HepG2 (cell line): Measurements from ENCODE around the gene EDNRB. TPM values are rescaled to one million over a fixed set of nuclear protein-coding genes. Genes with fewer than 3 reads are reported as not detected.

Source experiments
- ATAC-seq: fragments of 200-7000 bp; cut with Tn5 transposase; 3 replicates; pipeline ENCODE4 v1.9.1; 2020; ENCODE audit warnings: mild to moderate bottlenecking, moderate library complexity
- BruUV-seq: library from RNA; stranded (reverse); fragments of 400-500 nt; replicated peaks from 2 replicates; lab custom pipeline; 2021; lab: Mats Ljungman, UMichigan
- CTCF ChIA-PET: fragments of 300-600 bp; formaldehyde crosslinking; extraction: SDS; loops from one replicate; lab custom pipeline; 2021; ENCODE audit warnings: low total read pairs, inconsistent platforms, low intra/inter-chr PET ratio; lab: Yijun Ruan, JAX
- POLR2A ChIA-PET: fragments of 350-600 bp; sonication (Branson Sonifier 250); formaldehyde crosslinking; loops from one replicate; lab custom pipeline; 2020; ENCODE audit warnings: antibody characterized with exemption, inconsistent platforms; lab: Yijun Ruan, JAX
- DNase-seq: peaks from one replicate; pipeline ENCODE4 v3.0.0-alpha.2; 2015; ENCODE audit warnings: low spot score
- FAIRE-seq: peaks from 3 replicates; lab custom pipeline; 2011; peaks lifted over from hg19 to GRCh38; lab: Jason Lieb, UNC
- H2AFZ ChIP-seq: one replicate; pipeline ENCODE4 v1.6.1; 2011; ENCODE audit warnings: low read length, inconsistent platforms
- H3K27ac ChIP-seq: fragments of 300-600 bp; 3 replicates; pipeline ENCODE4 v1.8.0; 2011; ENCODE audit warnings: mixed run types, mild to moderate bottlenecking, mixed read lengths, low read length, inconsistent platforms; ENCODE audit not compliant: insufficient read depth; ENCODE audit errors: extremely low read length
- H3K27me3 ChIP-seq, 2 experiments: fragments of 200-600 bp in 1 of 2; 2 replicates in 1 of 2; 3 replicates in 1 of 2; pipeline versions ENCODE4 v1.6.0 to v1.8.0; 2011; ENCODE audit warnings: low read length in 2 of 2, mild to moderate bottlenecking in 2 of 2, moderate library complexity in 2 of 2, inconsistent platforms in 1 of 2; ENCODE audit not compliant: insufficient read depth in 2 of 2, control insufficient read depth in 1 of 2
- H3K36me3 ChIP-seq, 2 experiments: fragments of 200-600 bp in 1 of 2; replicated peaks in 1 of 2; 2 replicates in 1 of 2; 3 replicates in 1 of 2; pipeline versions ENCODE4 v1.5.1 to v1.8.0; 2011; ENCODE audit warnings: low read length in 2 of 2, inconsistent platforms in 1 of 2; ENCODE audit not compliant: insufficient read depth in 2 of 2, control insufficient read depth in 1 of 2
- H3K4me1 ChIP-seq: 2 replicates; pipeline ENCODE4 v1.5.1; 2012; ENCODE audit warnings: low read length, inconsistent platforms; ENCODE audit not compliant: insufficient read depth
- H3K4me2 ChIP-seq: 2 replicates; pipeline ENCODE4 v1.6.0; 2011; ENCODE audit warnings: low read depth, low read length, inconsistent platforms
- H3K4me3 ChIP-seq, 3 experiments: fragments of 200-600 bp in 1 of 3; sonication (generic), shearing (Covaris generic) in 1 of 3; replicated peaks in 1 of 3; 2 replicates each; pipeline ENCODE4 v1.5.1; 2011 to 2016; ENCODE audit warnings: low read length in 3 of 3, inconsistent platforms in 2 of 3, low read depth in 2 of 3, mild to moderate bottlenecking in 2 of 3, control low read depth in 1 of 3, mixed read lengths in 1 of 3; ENCODE audit not compliant: insufficient read depth in 1 of 3
- H3K79me2 ChIP-seq: one replicate; pipeline ENCODE4 v1.6.1; 2011; ENCODE audit warnings: low read length, inconsistent platforms; ENCODE audit not compliant: insufficient read depth
- H3K9ac ChIP-seq: 2 replicates; pipeline ENCODE4 v1.6.0; 2011; ENCODE audit warnings: mild to moderate bottlenecking, low read depth, low read length, inconsistent platforms; ENCODE audit not compliant: insufficient read depth
- H3K9me3 ChIP-seq: 2 replicates; pipeline ENCODE4 v1.5.1; 2012; ENCODE audit warnings: mild to moderate bottlenecking, low read length
- H4K20me1 ChIP-seq: 2 replicates; pipeline ENCODE4 v1.6.0; 2011; ENCODE audit warnings: inconsistent platforms, mild to moderate bottlenecking, low read length, moderate library complexity; ENCODE audit not compliant: insufficient read depth
- BATF2 ChIP-seq: sonication (generic); formaldehyde crosslinking; IDR thresholded peaks from 2 replicates; pipeline ENCODE4 v1.8.0; 2022; ENCODE audit warnings: mild to moderate bottlenecking, missing genetic modification reagents, moderate library complexity
- MTA1 ChIP-seq: sonication (generic); formaldehyde crosslinking; IDR thresholded peaks from 2 replicates; pipeline ENCODE4 v1.4.0; 2020; ENCODE audit warnings: missing genetic modification reagents, mild to moderate bottlenecking, borderline replicate concordance
- NFE2 ChIP-seq: sonication (generic); formaldehyde crosslinking; IDR thresholded peaks from 2 replicates; pipeline ENCODE4 v1.4.0; 2020; ENCODE audit warnings: missing genetic modification reagents
- RBM39 ChIP-seq: fragments of 200-400 bp; formaldehyde crosslinking; IDR thresholded peaks from one replicate; pipeline ENCODE4 v1.6.1; 2018; ENCODE audit warnings: antibody characterized with exemption, mild to moderate bottlenecking, low read depth, low read length; ENCODE audit not compliant: poor library complexity, severe bottlenecking
- ZBTB21 ChIP-seq: sonication (generic); formaldehyde crosslinking; IDR thresholded peaks from 2 replicates; pipeline ENCODE4 v1.4.0; 2020; ENCODE audit warnings: missing genetic modification reagents
- ZKSCAN1 ChIP-seq: fragments of 150-350 bp; IDR thresholded peaks from 2 replicates; pipeline ENCODE4 v1.6.1; 2014; ENCODE audit warnings: low read length
- ZNF124 ChIP-seq: sonication (generic); formaldehyde crosslinking; IDR thresholded peaks from 2 replicates; pipeline ENCODE4 v1.4.0; 2020; ENCODE audit warnings: missing genetic modification reagents
- ZNF20 ChIP-seq: sonication (generic); formaldehyde crosslinking; IDR thresholded peaks from 2 replicates; pipeline ENCODE4 v1.4.0; 2020; ENCODE audit warnings: mild to moderate bottlenecking, moderate library complexity, missing genetic modification reagents
- ZNF263 ChIP-seq: sonication (generic); formaldehyde crosslinking; IDR thresholded peaks from 2 replicates; pipeline ENCODE4 v1.4.0; 2020; ENCODE audit warnings: missing genetic modification reagents
- ZNF781 ChIP-seq: sonication (generic); formaldehyde crosslinking; IDR thresholded peaks from 2 replicates; pipeline ENCODE4 v1.5.1; 2020; ENCODE audit warnings: borderline replicate concordance, mild to moderate bottlenecking, missing genetic modification reagents; ENCODE audit errors: not compliant biosample characterization
- WGBS: methylation state at CpG from one replicate; pipeline ENCODE4 v1.1.6; 2017; ENCODE audit warnings: low lambda C conversion rate; 5-methylcytosine and 5-hydroxymethylcytosine counted together
- in situ Hi-C: cut with HindIII; loops from 2 replicates; pipeline ENCODE4 v1.10.0; 2017; ENCODE audit warnings: low pct_unique_long_range_greater_than_20kb; ENCODE audit not compliant: extremely low pct_ligation_motif_present
- intact Hi-C: fragments of 100-400 bp; cut with micrococcal nuclease; formaldehyde crosslinking; loops from one replicate; pipeline ENCODE4 v1.10.0; 2022; ENCODE audit not compliant: unreplicated experiment
- polyA plus RNA-seq, 8 experiments: library from polyadenylated mRNA; depleted of rRNA in 3 of 8; stranded (reverse) in 7 of 8; unstranded in 1 of 8; fragments of >200 nt; fragmentation: Illumina TruSeq in 4 of 8; extraction: Trizol in 4 of 8; gene quantifications; 2 replicates each; pipeline versions ENCODE4 v1.2.1 to v1.2.3, GENCODE V29; 2011 to 2016; ENCODE audit warnings: low read depth in 4 of 8, missing spikeins in 1 of 8, mixed read lengths in 1 of 8; ENCODE audit not compliant: insufficient read depth in 1 of 8
- total RNA-seq, 5 experiments: library from RNA; depleted of rRNA; stranded (reverse); fragments of >200 nt; fragmentation: Illumina TruSeq; extraction: Trizol; gene quantifications; 2 replicates each; pipeline ENCODE4 v1.2.3, GENCODE V29; 2016; ENCODE audit warnings: low read depth in 1 of 5
- TF ChIP-seq, protein P1 (sequence below): fragments of 450-650 bp; IDR thresholded peaks from 2 replicates; pipeline ENCODE4 v1.6.1; 2017
- TF ChIP-seq, protein P2 (sequence below): sonication (generic); formaldehyde crosslinking; IDR thresholded peaks from 2 replicates; pipeline ENCODE4 v1.4.0; 2020; ENCODE audit warnings: missing genetic modification reagents
- TF ChIP-seq, protein P3 (sequence below): sonication (generic); formaldehyde crosslinking; IDR thresholded peaks from 2 replicates; pipeline ENCODE4 v1.4.0; 2020; ENCODE audit warnings: mild to moderate bottlenecking, missing genetic modification reagents
- TF ChIP-seq, protein P4 (sequence below): sonication (generic); formaldehyde crosslinking; IDR thresholded peaks from 2 replicates; pipeline ENCODE4 v1.4.0; 2020; ENCODE audit warnings: missing genetic modification reagents, borderline replicate concordance

Gene EDNRB
- total and polyA plus RNA-seq, 2 of the 13 experiments (the other 11 are each of a cell fraction or from before 2014, with no cell fraction given), result not detected

GRCh38 chr13:77911751-77912150 is 6.9 kb downstream of the EDNRB start:
- H3K4me1 ChIP-seq, result no peaks in the 10 kb centered on the region
- BruUV-seq, result no TSS peak
- H3K79me2 ChIP-seq, result no peaks in the 10 kb centered on the region
- intact Hi-C loops (no loop called here), in situ Hi-C loops (no loop called here)
- H3K4me3 ChIP-seq, result no peak overlapping the region
- H3K9ac ChIP-seq, result no peak overlapping the region
- no peaks in the 10 kb centered on the region for H4K20me1 ChIP-seq
- no peak overlapping the region for H3K27ac ChIP-seq
- 10% methylated on average over 1 of the region's 1 CpG for WGBS
- no peak overlapping the region for H3K4me2 ChIP-seq
- POLR2A ChIA-PET, result no interaction called here
- CTCF ChIA-PET, result no interaction called here
- peaks cover 8% of the 10 kb centered on the region for H3K9me3 ChIP-seq
- H3K27me3 ChIP-seq, result no peaks in the 10 kb centered on the region
- DNase-seq (no peak), ATAC-seq (no peak), FAIRE-seq (no peak)
- H3K36me3 ChIP-seq, result no peaks in the 10 kb centered on the region
- no peak overlapping the region for H2AFZ ChIP-seq
- TF ChIP-seq ZKSCAN1 (no peak), NFE2 (no peak), RBM39 (no peak), ZBTB21 (no peak), BATF2 (no peak), ZNF124 (CRISPR knock-in tag) (no peak), MTA1 (CRISPR knock-in tag) (no peak), ZNF20 (no peak), ZNF263 (CRISPR knock-in tag) (no peak), ZNF781 (no peak)
- TF ChIP-seq, protein P1, sequence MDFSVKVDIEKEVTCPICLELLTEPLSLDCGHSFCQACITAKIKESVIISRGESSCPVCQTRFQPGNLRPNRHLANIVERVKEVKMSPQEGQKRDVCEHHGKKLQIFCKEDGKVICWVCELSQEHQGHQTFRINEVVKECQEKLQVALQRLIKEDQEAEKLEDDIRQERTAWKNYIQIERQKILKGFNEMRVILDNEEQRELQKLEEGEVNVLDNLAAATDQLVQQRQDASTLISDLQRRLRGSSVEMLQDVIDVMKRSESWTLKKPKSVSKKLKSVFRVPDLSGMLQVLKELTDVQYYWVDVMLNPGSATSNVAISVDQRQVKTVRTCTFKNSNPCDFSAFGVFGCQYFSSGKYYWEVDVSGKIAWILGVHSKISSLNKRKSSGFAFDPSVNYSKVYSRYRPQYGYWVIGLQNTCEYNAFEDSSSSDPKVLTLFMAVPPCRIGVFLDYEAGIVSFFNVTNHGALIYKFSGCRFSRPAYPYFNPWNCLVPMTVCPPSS, result no peak
- TF ChIP-seq, protein P2, sequence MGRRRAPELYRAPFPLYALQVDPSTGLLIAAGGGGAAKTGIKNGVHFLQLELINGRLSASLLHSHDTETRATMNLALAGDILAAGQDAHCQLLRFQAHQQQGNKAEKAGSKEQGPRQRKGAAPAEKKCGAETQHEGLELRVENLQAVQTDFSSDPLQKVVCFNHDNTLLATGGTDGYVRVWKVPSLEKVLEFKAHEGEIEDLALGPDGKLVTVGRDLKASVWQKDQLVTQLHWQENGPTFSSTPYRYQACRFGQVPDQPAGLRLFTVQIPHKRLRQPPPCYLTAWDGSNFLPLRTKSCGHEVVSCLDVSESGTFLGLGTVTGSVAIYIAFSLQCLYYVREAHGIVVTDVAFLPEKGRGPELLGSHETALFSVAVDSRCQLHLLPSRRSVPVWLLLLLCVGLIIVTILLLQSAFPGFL (CRISPR knock-in tag), result no peak
- TF ChIP-seq, protein P3, sequence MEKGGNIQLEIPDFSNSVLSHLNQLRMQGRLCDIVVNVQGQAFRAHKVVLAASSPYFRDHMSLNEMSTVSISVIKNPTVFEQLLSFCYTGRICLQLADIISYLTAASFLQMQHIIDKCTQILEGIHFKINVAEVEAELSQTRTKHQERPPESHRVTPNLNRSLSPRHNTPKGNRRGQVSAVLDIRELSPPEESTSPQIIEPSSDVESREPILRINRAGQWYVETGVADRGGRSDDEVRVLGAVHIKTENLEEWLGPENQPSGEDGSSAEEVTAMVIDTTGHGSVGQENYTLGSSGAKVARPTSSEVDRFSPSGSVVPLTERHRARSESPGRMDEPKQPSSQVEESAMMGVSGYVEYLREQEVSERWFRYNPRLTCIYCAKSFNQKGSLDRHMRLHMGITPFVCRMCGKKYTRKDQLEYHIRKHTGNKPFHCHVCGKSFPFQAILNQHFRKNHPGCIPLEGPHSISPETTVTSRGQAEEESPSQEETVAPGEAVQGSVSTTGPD (CRISPR knock-in tag), result no peak
- TF ChIP-seq, protein P4, sequence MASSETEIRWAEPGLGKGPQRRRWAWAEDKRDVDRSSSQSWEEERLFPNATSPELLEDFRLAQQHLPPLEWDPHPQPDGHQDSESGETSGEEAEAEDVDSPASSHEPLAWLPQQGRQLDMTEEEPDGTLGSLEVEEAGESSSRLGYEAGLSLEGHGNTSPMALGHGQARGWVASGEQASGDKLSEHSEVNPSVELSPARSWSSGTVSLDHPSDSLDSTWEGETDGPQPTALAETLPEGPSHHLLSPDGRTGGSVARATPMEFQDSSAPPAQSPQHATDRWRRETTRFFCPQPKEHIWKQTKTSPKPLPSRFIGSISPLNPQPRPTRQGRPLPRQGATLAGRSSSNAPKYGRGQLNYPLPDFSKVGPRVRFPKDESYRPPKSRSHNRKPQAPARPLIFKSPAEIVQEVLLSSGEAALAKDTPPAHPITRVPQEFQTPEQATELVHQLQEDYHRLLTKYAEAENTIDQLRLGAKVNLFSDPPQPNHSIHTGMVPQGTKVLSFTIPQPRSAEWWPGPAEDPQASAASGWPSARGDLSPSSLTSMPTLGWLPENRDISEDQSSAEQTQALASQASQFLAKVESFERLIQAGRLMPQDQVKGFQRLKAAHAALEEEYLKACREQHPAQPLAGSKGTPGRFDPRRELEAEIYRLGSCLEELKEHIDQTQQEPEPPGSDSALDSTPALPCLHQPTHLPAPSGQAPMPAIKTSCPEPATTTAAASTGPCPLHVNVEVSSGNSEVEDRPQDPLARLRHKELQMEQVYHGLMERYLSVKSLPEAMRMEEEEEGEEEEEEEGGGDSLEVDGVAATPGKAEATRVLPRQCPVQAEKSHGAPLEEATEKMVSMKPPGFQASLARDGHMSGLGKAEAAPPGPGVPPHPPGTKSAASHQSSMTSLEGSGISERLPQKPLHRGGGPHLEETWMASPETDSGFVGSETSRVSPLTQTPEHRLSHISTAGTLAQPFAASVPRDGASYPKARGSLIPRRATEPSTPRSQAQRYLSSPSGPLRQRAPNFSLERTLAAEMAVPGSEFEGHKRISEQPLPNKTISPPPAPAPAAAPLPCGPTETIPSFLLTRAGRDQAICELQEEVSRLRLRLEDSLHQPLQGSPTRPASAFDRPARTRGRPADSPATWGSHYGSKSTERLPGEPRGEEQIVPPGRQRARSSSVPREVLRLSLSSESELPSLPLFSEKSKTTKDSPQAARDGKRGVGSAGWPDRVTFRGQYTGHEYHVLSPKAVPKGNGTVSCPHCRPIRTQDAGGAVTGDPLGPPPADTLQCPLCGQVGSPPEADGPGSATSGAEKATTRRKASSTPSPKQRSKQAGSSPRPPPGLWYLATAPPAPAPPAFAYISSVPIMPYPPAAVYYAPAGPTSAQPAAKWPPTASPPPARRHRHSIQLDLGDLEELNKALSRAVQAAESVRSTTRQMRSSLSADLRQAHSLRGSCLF, result no peak
